Activated T-cell treated with anti-CD3 and anti-CD28 coated beads, Interleukin-2, amount 50 U/mL, for 24 hours (primary cell): ENCODE measurements around the gene POU3F2.

Experiments used
- DNase-seq: peaks from one replicate; pipeline ENCODE4 v3.0.0-alpha.2; 2020
- H3K27ac Mint-ChIP-seq: 2 replicates; pipeline ENCODE4 v1.8.0; 2020; ENCODE audit warnings: mild to moderate bottlenecking, mixed read lengths
- H3K27me3 Mint-ChIP-seq: 2 replicates; pipeline ENCODE4 v1.8.0; 2020; ENCODE audit warnings: mixed read lengths
- H3K36me3 Mint-ChIP-seq: 2 replicates; pipeline ENCODE4 v1.8.0; 2020; ENCODE audit warnings: low read depth, mixed read lengths
- H3K4me1 Mint-ChIP-seq: 2 replicates; pipeline ENCODE4 v1.8.0; 2020; ENCODE audit warnings: low read depth, mixed read lengths
- H3K4me3 Mint-ChIP-seq: 2 replicates; pipeline ENCODE4 v1.8.0; 2020; ENCODE audit warnings: mild to moderate bottlenecking, moderate library complexity, mixed read lengths
- H3K9me3 Mint-ChIP-seq: 2 replicates; pipeline ENCODE4 v1.8.0; 2020; ENCODE audit warnings: mixed read lengths

The POU3F2 gene

GRCh38 chr6:98824902-98825599 lies 9.3 kb upstream of the POU3F2 start:
- Mint-ChIP-seq H3K27me3 (peaks cover 86% of the 10 kb centered on the region), H3K9me3 (no peaks in the 10 kb centered on the region), H3K4me3 (no peak overlapping the region), H3K27ac (no peak overlapping the region), H3K36me3 (no peaks in the 10 kb centered on the region), H3K4me1 (peaks cover 33% of the 10 kb centered on the region)
- DNase-seq = no peak

- H3K36me3 Mint-ChIP-seq = no peaks in the 10 kb centered on the region
- no peak overlapping the region for H3K27ac Mint-ChIP-seq
- DNase-seq = no peak
- H3K27me3 Mint-ChIP-seq = peaks cover 89% of the 10 kb centered on the region
- no peak overlapping the region for H3K4me3 Mint-ChIP-seq
- H3K4me1 Mint-ChIP-seq = peaks cover 35% of the 10 kb centered on the region
- no peaks in the 10 kb centered on the region for H3K9me3 Mint-ChIP-seq
These were observed 8.7 kb upstream of the POU3F2 start for GRCh38 chr6:98825600-98826230.

- Mint-ChIP-seq H3K4me3 (no peak overlapping the region), H3K4me1 (peaks cover 47% of the 10 kb centered on the region), H3K36me3 (no peaks in the 10 kb centered on the region), H3K9me3 (no peaks in the 10 kb centered on the region), H3K27ac (no peak overlapping the region), H3K27me3 (peaks cover 89% of the 10 kb centered on the region)
- no peak for DNase-seq
These were observed 6.8 kb upstream of the POU3F2 start for GRCh38 chr6:98827295-98828159.

- Mint-ChIP-seq H3K27me3 (peaks cover 93% of the 10 kb centered on the region), H3K27ac (no peak overlapping the region), H3K9me3 (no peaks in the 10 kb centered on the region), H3K36me3 (no peaks in the 10 kb centered on the region), H3K4me1 (peaks cover 55% of the 10 kb centered on the region), H3K4me3 (no peak overlapping the region)
- DNase-seq = no peak
These were observed 6.1 kb upstream of the POU3F2 start for GRCh38 chr6:98828211-98828788.

GRCh38 chr6:98828941-98829411 lies 5.4 kb upstream of the POU3F2 start:
- Mint-ChIP-seq H3K27ac (no peak overlapping the region), H3K9me3 (no peaks in the 10 kb centered on the region), H3K36me3 (no peaks in the 10 kb centered on the region), H3K4me1 (peaks cover 55% of the 10 kb centered on the region), H3K27me3 (peaks cover 93% of the 10 kb centered on the region), H3K4me3 (no peak overlapping the region)
- DNase-seq = no peak

GRCh38 chr6:98830146-98830545 lies 4.2 kb upstream of the POU3F2 start:
- no peak overlapping the region for H3K4me3 Mint-ChIP-seq
- peaks cover 91% of the 10 kb centered on the region for H3K27me3 Mint-ChIP-seq
- no peak for DNase-seq
- peaks cover 52% of the 10 kb centered on the region for H3K4me1 Mint-ChIP-seq
- no peaks in the 10 kb centered on the region for H3K9me3 Mint-ChIP-seq
- no peak overlapping the region for H3K27ac Mint-ChIP-seq
- H3K36me3 Mint-ChIP-seq = no peaks in the 10 kb centered on the region

- Mint-ChIP-seq H3K36me3 (no peaks in the 10 kb centered on the region), H3K27ac (peak overlapping the region; percentile 29), H3K4me1 (peaks cover 52% of the 10 kb centered on the region), H3K4me3 (peak overlapping the region; percentile 50), H3K27me3 (peaks cover 88% of the 10 kb centered on the region), H3K9me3 (no peaks in the 10 kb centered on the region)
- DNase-seq = peak; percentile 40
These were observed 3.1 kb upstream of the POU3F2 start for GRCh38 chr6:98831057-98831958.

- peaks cover 53% of the 10 kb centered on the region for H3K4me1 Mint-ChIP-seq
These were observed 2.5 kb upstream of the POU3F2 start for GRCh38 chr6:98831959-98832283.

GRCh38 chr6:98832284-98833056 lies 1.9 kb upstream of the POU3F2 start:
- no peaks in the 10 kb centered on the region for H3K36me3 Mint-ChIP-seq
- peak; percentile 41 for DNase-seq
- H3K4me3 Mint-ChIP-seq = peak overlapping the region; percentile 70
- H3K9me3 Mint-ChIP-seq = no peaks in the 10 kb centered on the region
- H3K27ac Mint-ChIP-seq = peak overlapping the region; percentile 47
- H3K4me1 Mint-ChIP-seq = peaks cover 52% of the 10 kb centered on the region
- peaks cover 89% of the 10 kb centered on the region for H3K27me3 Mint-ChIP-seq

More at GRCh38 chr6:98831959-98832283, 2.5 kb upstream of the POU3F2 start:
- no peak for DNase-seq
- Mint-ChIP-seq H3K36me3 (no peaks in the 10 kb centered on the region), H3K9me3 (no peaks in the 10 kb centered on the region), H3K4me3 (no peak overlapping the region), H3K27me3 (peaks cover 88% of the 10 kb centered on the region), H3K27ac (no peak overlapping the region)

- peaks cover 89% of the 10 kb centered on the region for H3K27me3 Mint-ChIP-seq
- peak overlapping the region; percentile 70 for H3K4me3 Mint-ChIP-seq
- H3K27ac Mint-ChIP-seq = peak overlapping the region; percentile 47
- DNase-seq = no peak
- no peaks in the 10 kb centered on the region for H3K9me3 Mint-ChIP-seq
- H3K4me1 Mint-ChIP-seq = peaks cover 52% of the 10 kb centered on the region
- no peaks in the 10 kb centered on the region for H3K36me3 Mint-ChIP-seq
These were observed 1.4 kb upstream of the POU3F2 start for GRCh38 chr6:98833057-98833306.

- H3K36me3 Mint-ChIP-seq = no peaks in the 10 kb centered on the region
- H3K4me1 Mint-ChIP-seq = peaks cover 49% of the 10 kb centered on the region
These were observed 891 bp upstream of the POU3F2 start for GRCh38 chr6:98833307-98834059.

GRCh38 chr6:98835149-98836024 lies 1.0 kb downstream of the POU3F2 start:
- peaks cover 90% of the 10 kb centered on the region for H3K27me3 Mint-ChIP-seq
- DNase-seq = peak; percentile 40
- peaks cover 42% of the 10 kb centered on the region for H3K4me1 Mint-ChIP-seq
- no peaks in the 10 kb centered on the region for H3K9me3 Mint-ChIP-seq
- peak overlapping the region; percentile 25 for H3K4me3 Mint-ChIP-seq
- no peaks in the 10 kb centered on the region for H3K36me3 Mint-ChIP-seq
- H3K27ac Mint-ChIP-seq = no peak overlapping the region

More at GRCh38 chr6:98833307-98834059, 891 bp upstream of the POU3F2 start:
- Mint-ChIP-seq H3K27me3 (peaks cover 89% of the 10 kb centered on the region), H3K4me3 (peak overlapping the region; percentile 70), H3K9me3 (no peaks in the 10 kb centered on the region), H3K27ac (peak overlapping the region; percentile 47)
- DNase-seq = peak; percentile 61
